T-cell (primary cell): ENCODE results near the gene TMOD4. TPM values are rescaled to one million over a fixed set of nuclear protein-coding genes. Genes with fewer than 3 reads are reported as not detected.

Experiments
- ATAC-seq, 4 experiments: fragments of 200-7000 bp in 3 of 4; fragments of 150-1000 bp in 1 of 4; cut with Tn5 transposase; replicated peaks in 1 of 4; 1 replicate in 3 of 4; 2 replicates in 1 of 4; pipeline ENCODE4 v1.10.0; 2021; ENCODE audit warnings: moderate library complexity in 3 of 4, mild to moderate bottlenecking in 2 of 4, moderate number of reproducible peaks in 1 of 4
- CTCF ChIA-PET, 2 donors: fragments of 300-600 bp; sonication (Branson Sonifier 250); formaldehyde crosslinking; loops; one replicate each; lab custom pipeline; 2022; ENCODE audit warnings: antibody characterized with exemption in 2 of 2; lab: Charles Lee
- POLR2A ChIA-PET, 2 donors: fragments of 300-600 bp; sonication (Branson Sonifier 250); formaldehyde crosslinking; loops; one replicate each; lab custom pipeline; 2022; ENCODE audit warnings: antibody characterized with exemption in 2 of 2; lab: Charles Lee
- DNase-seq, 35 experiments: peaks; one replicate each; pipeline versions ENCODE4 v3.0.0 to v3.0.0-alpha.2; 2013 to 2023
- H3K27ac ChIP-seq: one replicate; pipeline ENCODE4 v1.5.1; 2013; ENCODE audit warnings: low read length
- H3K27me3 ChIP-seq, 2 experiments: replicated peaks in 1 of 2; 1 replicate in 1 of 2; 2 replicates in 1 of 2; pipeline versions ENCODE4 v1.6.1 to v1.7.0; 2013; ENCODE audit warnings: low read length in 1 of 2, mixed read lengths in 1 of 2; ENCODE audit not compliant: control insufficient read depth in 2 of 2, insufficient read depth in 2 of 2; ENCODE audit errors: extremely low read depth in 1 of 2
- H3K36me3 ChIP-seq, 2 donors: 1 replicate in 1 of 2; 2 replicates in 1 of 2; pipeline versions ENCODE4 v1.6.1 to v1.7.0; 2013; ENCODE audit warnings: low read length in 1 of 2; ENCODE audit not compliant: control insufficient read depth in 2 of 2, insufficient read depth in 1 of 2; ENCODE audit errors: extremely low read depth in 1 of 2
- H3K4me1 ChIP-seq, 2 experiments: 1 replicate in 1 of 2; 2 replicates in 1 of 2; pipeline versions ENCODE4 v1.6.1 to v1.7.0; 2013; ENCODE audit warnings: low read length in 2 of 2, mixed read lengths in 1 of 2; ENCODE audit not compliant: insufficient read depth in 2 of 2, control insufficient read depth in 1 of 2; ENCODE audit errors: extremely low read depth in 1 of 2
- H3K4me3 ChIP-seq, 2 donors: 1 replicate in 1 of 2; 2 replicates in 1 of 2; pipeline versions ENCODE4 v1.5.1 to v1.7.0; 2013; ENCODE audit warnings: mild to moderate bottlenecking in 2 of 2, low read length in 1 of 2, moderate library complexity in 1 of 2; ENCODE audit not compliant: control insufficient read depth in 1 of 2; ENCODE audit errors: extremely low read depth in 1 of 2
- H3K9me3 ChIP-seq: 2 replicates; pipeline ENCODE4 v1.7.0; 2013
- H3K27ac Mint-ChIP-seq, 2 donors: one replicate each; pipeline ENCODE4 v1.8.0; 2020 to 2021; ENCODE audit warnings: mild to moderate bottlenecking in 2 of 2, mixed read lengths in 2 of 2
- H3K27me3 Mint-ChIP-seq, 2 donors: one replicate each; pipeline ENCODE4 v1.8.0; 2021 to 2022; ENCODE audit warnings: mixed read lengths in 2 of 2
- H3K36me3 Mint-ChIP-seq: one replicate; pipeline ENCODE4 v1.8.0; 2021; ENCODE audit warnings: mixed read lengths
- H3K4me1 Mint-ChIP-seq, 3 donors: one replicate each; pipeline ENCODE4 v1.8.0; 2020 to 2022; ENCODE audit warnings: mixed read lengths in 3 of 3, mild to moderate bottlenecking in 1 of 3
- H3K4me3 Mint-ChIP-seq, 3 donors: one replicate each; pipeline ENCODE4 v1.8.0; 2020 to 2022; ENCODE audit warnings: mild to moderate bottlenecking in 3 of 3, mixed read lengths in 3 of 3, moderate library complexity in 3 of 3
- H3K9me3 Mint-ChIP-seq, 3 donors: one replicate each; pipeline ENCODE4 v1.8.0; 2020 to 2022; ENCODE audit warnings: mixed read lengths in 3 of 3
- WGBS: methylation state at CpG from one replicate; pipeline ENCODE4 v1.1.5; 2013; ENCODE audit warnings: missing lambda C conversion rate; ENCODE audit not compliant: insufficient coverage; 5-methylcytosine and 5-hydroxymethylcytosine counted together
- total RNA-seq, 35 experiments: library from RNA in 6 of 35; stranded (reverse) in 6 of 35; fragments of 120-200 nt in 1 of 35; gene quantifications; one replicate each; pipeline versions ENCODE4 v1.2.1 to v1.2.4 and lab custom pipeline; 2013 to 2026

TMOD4 gene
- total RNA-seq, 5 donors from 2014 or later (not counting 1 experiment from before 2014, with no cell fraction given), result 1.9 to 6.2 (median 5.3) TPM

DNA sequence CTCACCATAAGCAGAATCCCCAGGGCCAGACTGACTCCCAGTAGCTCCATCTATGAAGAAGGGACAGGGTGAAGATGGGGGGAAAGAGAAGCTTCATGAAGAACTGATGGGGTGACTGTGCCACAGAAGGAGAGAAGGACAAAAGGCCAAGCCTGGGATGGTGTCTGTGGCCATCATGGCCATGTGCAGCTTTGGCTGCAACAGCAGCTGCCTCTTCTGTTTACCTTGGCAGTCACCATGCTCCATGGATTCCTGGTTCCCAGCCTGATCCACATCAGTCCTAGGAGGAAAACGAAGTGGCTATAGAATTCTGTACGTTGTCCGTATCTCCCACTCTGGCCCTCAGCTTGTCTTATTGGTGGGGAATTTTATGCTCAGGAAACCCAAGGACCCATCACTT, 41.4 kb downstream of the TMOD4 start:
- Mint-ChIP-seq H3K36me3 (peaks cover 6% of the 10 kb centered on the region), H3K27me3 (peaks cover 0 to 4% of the 10 kb centered on the region in 2 donors), H3K4me3 (no peak overlapping the region), H3K9me3 (no peaks in the 10 kb centered on the region), H3K27ac (peak overlapping the region in 1 of 2 donors; percentile 4), H3K4me1 (peaks cover 7 to 14% (median 13%) of the 10 kb centered on the region in 3 donors)
- no CpG with 5 or more reads among the region's 3 CpGs for WGBS
- DNase-seq (no peak), ATAC-seq (no peak)
- ChIA-PET POLR2A (interaction anchor here in 1 of 2 donors (0.7 kb wide), 1 partner anchor 21 kb away, joined by 3 read pairs; no protein-coding TSS in a partner anchor), CTCF (interaction anchor here in 1 of 2 donors (0.5 kb wide), 1 partner anchor 91 kb away, joined by 3 read pairs; no protein-coding TSS in a partner anchor)
- Histone ChIP-seq H3K9me3 (no peaks in the 10 kb centered on the region), H3K4me3 (no peak overlapping the region), H3K27ac (no peak overlapping the region), H3K36me3 (no peaks in the 10 kb centered on the region), H3K27me3 (peaks cover 0 to 13% of the 10 kb centered on the region in 2 experiments), H3K4me1 (peaks cover 2 to 11% of the 10 kb centered on the region in 2 experiments)

DNA sequence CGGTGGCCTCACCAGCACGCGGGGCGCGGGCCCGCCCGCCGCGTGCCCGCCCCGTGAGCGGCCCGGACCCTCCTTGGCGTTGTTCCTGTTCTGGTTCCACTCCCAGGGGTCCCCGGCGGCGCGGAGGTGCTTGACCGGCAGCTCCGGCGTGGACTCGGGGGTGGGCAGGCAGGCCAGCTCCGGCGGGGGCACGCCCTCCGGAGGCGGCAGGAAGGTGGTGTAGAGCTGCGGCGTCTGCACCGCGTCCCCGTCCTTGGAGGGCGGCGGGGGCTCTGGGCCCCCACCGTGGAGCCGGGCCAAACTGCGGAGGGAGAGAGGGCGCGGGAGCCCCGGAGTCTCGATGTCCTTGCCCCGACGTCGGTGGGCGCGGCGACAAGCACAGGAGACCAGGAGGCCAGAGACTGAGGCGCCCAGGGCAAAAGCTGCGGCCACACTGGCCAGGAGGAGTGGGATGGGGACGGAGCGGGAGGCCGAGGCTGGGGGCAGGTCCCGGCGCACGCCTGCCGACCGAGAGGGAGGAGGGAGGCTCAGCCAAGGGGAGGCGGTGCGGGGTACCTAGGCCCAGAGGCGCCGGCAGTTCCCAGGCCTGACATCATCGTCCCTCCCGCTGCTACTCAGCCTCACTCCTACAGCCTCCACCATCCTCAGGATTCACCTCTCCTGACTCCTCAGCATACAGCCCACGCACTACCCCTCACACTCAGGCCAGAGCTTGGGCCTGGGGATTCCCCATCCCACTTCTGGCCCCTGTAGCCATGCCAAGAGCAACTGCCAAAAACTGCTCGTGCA, 42.6 kb downstream of the TMOD4 start:
- Histone ChIP-seq H3K9me3 (no peaks in the 10 kb centered on the region), H3K4me1 (peaks cover 2 to 11% of the 10 kb centered on the region in 2 experiments), H3K27me3 (peaks cover 0 to 13% of the 10 kb centered on the region in 2 experiments), H3K4me3 (no peak overlapping the region), H3K27ac (no peak overlapping the region), H3K36me3 (no peaks in the 10 kb centered on the region)
- ChIA-PET POLR2A (no interaction called here), CTCF (interaction anchor here in 1 of 2 donors (0.6 kb wide), 1 partner anchor 248 kb away, joined by 3 read pairs; no protein-coding TSS in a partner anchor)
- Mint-ChIP-seq H3K4me1 (peaks cover 7 to 14% (median 13%) of the 10 kb centered on the region in 3 donors), H3K4me3 (no peak overlapping the region), H3K36me3 (peaks cover 6% of the 10 kb centered on the region), H3K27ac (no peak overlapping the region), H3K27me3 (peaks cover 0 to 4% of the 10 kb centered on the region in 2 donors), H3K9me3 (no peaks in the 10 kb centered on the region)
- no peak for ATAC-seq
- 97% methylated on average over 49 of the region's 65 CpGs for WGBS
- DNase-seq, result no peak

DNA sequence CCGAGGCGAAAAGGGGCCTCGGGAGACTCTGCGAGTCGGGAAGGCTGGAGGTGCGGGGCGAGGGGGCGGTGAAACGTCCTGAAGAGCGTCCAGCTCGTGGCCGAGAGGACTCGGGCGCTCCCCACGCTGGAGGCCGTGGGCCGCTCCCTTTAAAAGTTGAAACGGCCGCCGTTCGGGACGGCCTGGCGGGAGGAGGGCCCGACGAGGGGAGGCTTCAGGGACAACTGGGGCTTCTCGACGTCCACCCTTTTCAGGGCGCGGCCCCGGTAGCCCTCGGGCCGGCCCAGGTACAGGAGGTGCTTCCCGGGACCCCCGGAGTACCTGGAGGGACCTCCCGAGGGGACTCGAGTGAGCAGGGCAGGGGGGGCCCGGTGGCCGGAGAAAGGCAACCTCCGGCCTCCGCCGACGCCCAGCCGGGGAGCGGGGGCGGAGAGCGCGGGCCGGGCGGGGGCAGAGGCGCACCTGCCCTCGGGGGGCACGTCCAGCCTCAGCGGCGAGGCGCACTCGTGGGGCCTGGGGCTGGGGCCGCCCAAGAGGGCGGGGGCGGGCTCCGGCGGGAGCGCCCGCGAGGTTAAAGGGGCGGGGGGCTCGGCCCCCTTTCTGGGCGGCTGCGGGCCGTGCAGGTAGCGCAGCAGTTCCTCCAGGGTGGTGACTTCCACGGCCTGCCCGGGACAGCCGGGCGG, 43.3 kb downstream of the TMOD4 start:
- H3K4me3 ChIP-seq, result no peak overlapping the region
- 97% methylated on average over 61 of the region's 74 CpGs for WGBS
- H3K4me1 Mint-ChIP-seq, result peaks cover 7 to 14% (median 13%) of the 10 kb centered on the region in 3 donors
- CTCF ChIA-PET, result no interaction called here
- peaks cover 6% of the 10 kb centered on the region for H3K36me3 Mint-ChIP-seq
- H3K36me3 ChIP-seq, result no peaks in the 10 kb centered on the region
- H3K27ac Mint-ChIP-seq, result no peak overlapping the region
- peaks cover 0 to 4% of the 10 kb centered on the region in 2 donors for H3K27me3 Mint-ChIP-seq
- POLR2A ChIA-PET, result no interaction called here
- H3K9me3 Mint-ChIP-seq, result no peaks in the 10 kb centered on the region
- H3K9me3 ChIP-seq, result no peaks in the 10 kb centered on the region
- no peak overlapping the region for H3K27ac ChIP-seq
- no peak for ATAC-seq
- peak overlapping the region in 2 of 3 donors; percentile 71 to 77 for H3K4me3 Mint-ChIP-seq
- peaks cover 2 to 11% of the 10 kb centered on the region in 2 experiments for H3K4me1 ChIP-seq
- peaks cover 0 to 13% of the 10 kb centered on the region in 2 experiments for H3K27me3 ChIP-seq
- DNase-seq, result no peak

DNA sequence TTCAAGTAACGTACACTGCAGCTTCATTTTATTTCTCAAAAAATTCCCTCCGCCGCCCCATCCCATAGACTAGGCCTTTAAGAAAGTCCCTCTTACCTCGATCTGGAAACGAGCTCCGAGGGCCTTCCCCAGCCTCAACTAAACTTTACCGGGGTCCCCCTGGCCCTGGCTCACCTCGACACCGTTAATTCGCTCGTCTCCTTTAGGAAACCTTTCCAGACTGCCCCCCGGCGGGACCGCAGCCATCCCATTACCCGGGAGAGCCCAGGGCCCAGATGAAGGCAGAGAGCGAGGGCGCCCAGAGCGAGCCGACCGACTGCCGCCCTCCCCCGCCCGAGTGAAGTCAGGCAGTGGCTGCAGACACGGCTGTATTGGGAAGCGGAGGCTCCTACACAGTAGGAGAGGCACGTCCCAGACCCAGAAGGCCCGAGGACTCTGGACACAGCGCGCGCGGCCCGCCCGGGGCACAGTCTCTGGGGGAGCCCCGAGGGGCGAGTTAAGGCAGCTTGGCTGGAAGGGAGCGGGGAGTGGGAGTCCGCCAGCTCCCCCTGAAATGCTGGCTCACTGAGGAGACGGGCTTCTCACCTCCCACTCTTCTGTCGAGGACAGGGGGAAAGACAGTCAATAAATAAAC, 44.0 kb downstream of the TMOD4 start:
- DNase-seq, result no peak
- WGBS, result 81% methylated on average over 27 of the region's 39 CpGs
- Histone ChIP-seq H3K9me3 (no peaks in the 10 kb centered on the region), H3K27me3 (peaks cover 0 to 13% of the 10 kb centered on the region in 2 experiments), H3K27ac (no peak overlapping the region), H3K4me1 (peaks cover 2 to 11% of the 10 kb centered on the region in 2 experiments), H3K4me3 (peak overlapping the region; percentile 27 to 64), H3K36me3 (no peaks in the 10 kb centered on the region)
- H3K27me3 Mint-ChIP-seq, result peaks cover 0 to 4% of the 10 kb centered on the region in 2 donors
- ATAC-seq, result no peak
- H3K9me3 Mint-ChIP-seq, result no peaks in the 10 kb centered on the region
- ChIA-PET POLR2A (interaction anchor here (0.5 to 0.7 kb wide), 3 partner anchors 10 to 98 kb away, joined by 3 to 4 read pairs (median 3); no protein-coding TSS in a partner anchor), CTCF (interaction anchor here (0.6 to 1.5 kb wide), 6 partner anchors 16 to 536 kb away, joined by 3 to 8 read pairs (median 4); no protein-coding TSS in a partner anchor)
- peaks cover 7 to 14% (median 13%) of the 10 kb centered on the region in 3 donors for H3K4me1 Mint-ChIP-seq
- peaks cover 5% of the 10 kb centered on the region for H3K36me3 Mint-ChIP-seq
- H3K4me3 Mint-ChIP-seq, result peak overlapping the region; percentile 71 to 77 (median 76)
- H3K27ac Mint-ChIP-seq, result peak overlapping the region; percentile 24 to 82

DNA sequence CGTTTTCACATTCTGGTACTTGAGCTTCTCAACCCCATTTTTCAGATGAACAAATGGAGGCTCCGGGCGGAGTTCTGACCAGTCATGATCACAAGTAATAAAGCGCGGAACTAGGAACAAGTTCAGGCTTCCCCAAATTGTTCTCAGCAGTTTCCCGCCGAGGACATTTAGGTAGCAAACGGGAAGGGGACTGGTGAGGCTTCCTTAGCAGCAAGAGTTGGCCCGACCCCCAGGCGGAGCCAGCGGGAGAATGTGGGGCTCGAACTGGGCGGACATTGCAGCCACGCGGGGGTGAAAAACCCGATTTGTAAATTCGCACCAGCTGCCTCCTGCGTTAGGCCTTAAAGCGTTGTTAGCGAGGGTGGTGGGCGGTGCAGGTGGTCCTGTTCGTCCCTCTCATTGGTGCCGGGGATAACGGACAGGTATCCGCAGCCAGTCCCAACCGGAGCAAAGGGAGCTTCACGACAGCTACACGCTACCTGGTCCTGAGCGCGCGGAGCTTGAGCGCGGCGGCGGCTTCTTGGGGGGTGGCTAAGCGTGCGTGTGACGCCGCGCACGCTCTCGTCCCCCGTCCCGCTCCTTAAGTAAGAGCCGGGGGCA, 44.7 kb downstream of the TMOD4 start:
- Histone ChIP-seq H3K4me1 (peaks cover 2 to 11% of the 10 kb centered on the region in 2 experiments), H3K27me3 (peaks cover 0 to 13% of the 10 kb centered on the region in 2 experiments), H3K27ac (no peak overlapping the region), H3K9me3 (no peaks in the 10 kb centered on the region), H3K36me3 (peaks cover 0 to under 1% of the 10 kb centered on the region in 2 donors), H3K4me3 (peak overlapping the region; percentile 27 to 64)
- Mint-ChIP-seq H3K9me3 (no peaks in the 10 kb centered on the region), H3K36me3 (no peaks in the 10 kb centered on the region), H3K4me3 (peak overlapping the region; percentile 71 to 77 (median 76)), H3K27ac (peak overlapping the region; percentile 52 to 82), H3K27me3 (peaks cover 0 to 4% of the 10 kb centered on the region in 2 donors), H3K4me1 (peaks cover 7 to 14% (median 13%) of the 10 kb centered on the region in 3 donors)
- WGBS, result 19% methylated on average over 44 of the region's 45 CpGs
- ChIA-PET POLR2A (interaction anchor here (0.5 to 0.7 kb wide), 4 partner anchors 11 to 156 kb away, joined by 3 to 8 read pairs (median 6); partner anchors contain the start of gene CERS2 (in 1 of the 2)), CTCF (interaction anchor here (0.6 to 1.5 kb wide), 6 partner anchors 15 to 535 kb away, joined by 3 to 8 read pairs (median 4); no protein-coding TSS in a partner anchor)
- peak; percentile 97 to 100 (median 99) for ATAC-seq
- DNase-seq, result peak; percentile 55 to 91 (median 81)
